Fibroblast of lung (primary cell): ENCODE results near the gene CSTF3. TPM values are rescaled to one million over a fixed set of nuclear protein-coding genes. Genes with fewer than 3 reads are reported as not detected.

Experiments
- DNase-seq, 2 donors: peaks; one replicate each; pipeline versions ENCODE4 v3.0.0 to v3.0.0-alpha.2; 2010; ENCODE audit warnings: low read depth in 2 of 2
- H2AFZ ChIP-seq: 2 replicates; pipeline ENCODE4 v1.5.1; 2012; ENCODE audit warnings: low read length, control low read depth, inconsistent platforms
- H3K27ac ChIP-seq: 2 replicates; pipeline ENCODE4 v1.5.1; 2011; ENCODE audit warnings: low read length, control low read depth; ENCODE audit not compliant: insufficient read depth
- H3K27me3 ChIP-seq: 2 replicates; pipeline ENCODE4 v1.5.1; 2011; ENCODE audit warnings: mild to moderate bottlenecking, low read length; ENCODE audit not compliant: control insufficient read depth, insufficient read depth
- H3K36me3 ChIP-seq: 2 replicates; pipeline ENCODE4 v1.5.1; 2011; ENCODE audit warnings: low read length; ENCODE audit not compliant: control insufficient read depth, insufficient read depth
- H3K4me1 ChIP-seq: 2 replicates; pipeline ENCODE4 v1.5.1; 2011; ENCODE audit warnings: low read length; ENCODE audit not compliant: control insufficient read depth, insufficient read depth; ENCODE audit errors: extremely low read depth
- H3K4me2 ChIP-seq: 2 replicates; pipeline ENCODE4 v1.5.1; 2011; ENCODE audit warnings: low read length, control low read depth; ENCODE audit not compliant: insufficient read depth; ENCODE audit errors: extremely low read depth
- H3K4me3 ChIP-seq, 4 experiments: fragments of 200-600 bp in 1 of 4; sonication (generic) in 1 of 4; replicated peaks in 1 of 4; 2 replicates each; pipeline ENCODE4 v1.5.1; 2011 to 2016; ENCODE audit warnings: low read length in 4 of 4, low read depth in 3 of 4, mild to moderate bottlenecking in 3 of 4, control low read depth in 2 of 4, inconsistent platforms in 1 of 4, mixed read lengths in 1 of 4; ENCODE audit not compliant: insufficient read depth in 1 of 4; ENCODE audit errors: control extremely low read depth in 1 of 4
- H3K79me2 ChIP-seq: 2 replicates; pipeline ENCODE4 v1.5.1; 2012; ENCODE audit warnings: mild to moderate bottlenecking, low read length, inconsistent platforms; ENCODE audit not compliant: control insufficient read depth, insufficient read depth
- H3K9ac ChIP-seq: 2 replicates; pipeline ENCODE4 v1.5.1; 2011; ENCODE audit warnings: mild to moderate bottlenecking, low read length, control low read depth; ENCODE audit not compliant: insufficient read depth
- H3K9me3 ChIP-seq: 2 replicates; pipeline ENCODE4 v1.5.1; 2012; ENCODE audit warnings: low read depth, low read length; ENCODE audit not compliant: control insufficient read depth, insufficient read depth
- H4K20me1 ChIP-seq: 2 replicates; pipeline ENCODE4 v1.5.1; 2011; ENCODE audit warnings: low read length; ENCODE audit not compliant: control insufficient read depth, insufficient read depth; ENCODE audit errors: extremely low read depth
- CTCF ChIP-seq, 2 donors: IDR thresholded peaks in 1 of 2; conservative IDR thresholded peaks in 1 of 2; 1 replicate in 1 of 2; 2 replicates in 1 of 2; pipeline ENCODE4 v1.5.1; 2011 to 2012; ENCODE audit warnings: low read length in 2 of 2, control low read depth in 1 of 2, inconsistent platforms in 1 of 2, low read depth in 1 of 2, mild to moderate bottlenecking in 1 of 2
- EZH2 ChIP-seq: IDR thresholded peaks from 2 replicates; pipeline ENCODE4 v1.5.1; 2012; ENCODE audit warnings: low read length, control low read depth, mild to moderate bottlenecking; ENCODE audit errors: missing control alignments
- polyA plus RNA-seq, 2 donors: library from polyadenylated mRNA; depleted of rRNA in 1 of 2; stranded (reverse) in 1 of 2; unstranded in 1 of 2; fragments of >200 nt; gene quantifications; 2 replicates each; pipeline ENCODE4 v1.2.1, GENCODE V29; 2011 to 2012; ENCODE audit warnings: missing spikeins in 1 of 2
- total RNA-seq: library from RNA; depleted of rRNA; stranded (reverse); fragments of >200 nt; gene quantifications from 2 replicates; pipeline ENCODE4 v1.2.1, GENCODE V29; 2014

Gene CSTF3
- total and polyA plus RNA-seq, 2 donors (not counting 1 experiment from before 2014, with no cell fraction given) = 26.3 to 27.4 TPM

- H4K20me1 ChIP-seq = no peaks in the 10 kb centered on the region
- DNase-seq = peak in 1 of 2 donors; percentile 55
- H3K27ac ChIP-seq = no peak overlapping the region
These were observed 13.7 kb downstream of the CSTF3 start for GRCh38 chr11:33147559-33147958.

GRCh38 chr11:33135768-33136443, 25.4 kb downstream of the CSTF3 start:
- TF ChIP-seq CTCF (conservative IDR thresholded peaks at IDR 0.05 in 1 of 2, IDR thresholded peaks at IDR 0.05 in 1 of 2; ENCODE audit: low read depth in 1 of 2, low read length in 2 of 2) = no peak
- no peak for TF ChIP-seq EZH2
- peaks cover 13% of the 10 kb centered on the region for H3K4me1 ChIP-seq
- no peak overlapping the region for H3K9ac ChIP-seq
- H3K79me2 ChIP-seq = peaks cover 5% of the 10 kb centered on the region
- H3K9me3 ChIP-seq = no peaks in the 10 kb centered on the region
- H3K4me3 ChIP-seq = no peak overlapping the region
- no peaks in the 10 kb centered on the region for H3K27me3 ChIP-seq
- no peaks in the 10 kb centered on the region for H4K20me1 ChIP-seq
- DNase-seq = no peak
- peaks cover 5% of the 10 kb centered on the region for H3K36me3 ChIP-seq
- no peak overlapping the region for H2AFZ ChIP-seq
- H3K4me2 ChIP-seq = no peak overlapping the region
- no peak overlapping the region for H3K27ac ChIP-seq

More at GRCh38 chr11:33147559-33147958, 13.7 kb downstream of the CSTF3 start:
- no peaks in the 10 kb centered on the region for H3K4me1 ChIP-seq
- H3K36me3 ChIP-seq = no peaks in the 10 kb centered on the region
- no peak overlapping the region for H2AFZ ChIP-seq
- no peak overlapping the region for H3K9ac ChIP-seq
- H3K27me3 ChIP-seq = no peaks in the 10 kb centered on the region
- no peaks in the 10 kb centered on the region for H3K9me3 ChIP-seq
- TF ChIP-seq CTCF (conservative IDR thresholded peaks at IDR 0.05 in 1 of 2, IDR thresholded peaks at IDR 0.05 in 1 of 2; ENCODE audit: low read depth in 1 of 2, low read length in 2 of 2) (no peak), EZH2 (no peak)
- no peak overlapping the region for H3K4me3 ChIP-seq
- peaks cover 96% of the 10 kb centered on the region for H3K79me2 ChIP-seq
- H3K4me2 ChIP-seq = no peak overlapping the region

GRCh38 chr11:33135216-33135615, 26.1 kb downstream of the CSTF3 start:
- Histone ChIP-seq H3K4me1 (peaks cover 13% of the 10 kb centered on the region), H3K79me2 (peaks cover 3% of the 10 kb centered on the region), H3K4me2 (peak overlapping the region; percentile 23)

More at GRCh38 chr11:33135216-33135615, 26.1 kb downstream of the CSTF3 start:
- no peaks in the 10 kb centered on the region for H4K20me1 ChIP-seq
- peaks cover 1% of the 10 kb centered on the region for H3K36me3 ChIP-seq
- DNase-seq = peak; percentile 81 to 91
- H3K9ac ChIP-seq = no peak overlapping the region
- TF ChIP-seq CTCF (conservative IDR thresholded peaks at IDR 0.05 in 1 of 2, IDR thresholded peaks at IDR 0.05 in 1 of 2; ENCODE audit: low read depth in 1 of 2, low read length in 2 of 2) (no peak), EZH2 (no peak)
- H3K9me3 ChIP-seq = no peaks in the 10 kb centered on the region
- H3K27me3 ChIP-seq = no peaks in the 10 kb centered on the region
- H3K4me3 ChIP-seq = no peak overlapping the region
- H3K27ac ChIP-seq = no peak overlapping the region
- no peak overlapping the region for H2AFZ ChIP-seq
